Progenitor cell of endocrine pancreas (in vitro differentiated cells): ENCODE results near the gene DRC7. TPM values are rescaled to one million over a fixed set of nuclear protein-coding genes. Genes with fewer than 3 reads are reported as not detected.
A peak's percentile ranks its signal among the peaks of the same experiment; 100 is the strongest.

Source experiments
- DNase-seq: peaks from one replicate; pipeline ENCODE4 v3.0.0; 2021; ENCODE audit warnings: low spot score; ENCODE audit not compliant: unreplicated experiment
- H3K27ac Mint-ChIP-seq: 2 replicates; pipeline ENCODE4 v1.8.0; 2021; ENCODE audit warnings: mild to moderate bottlenecking, moderate library complexity, mixed read lengths
- H3K27me3 Mint-ChIP-seq: 2 replicates; pipeline ENCODE4 v1.8.0; 2021; ENCODE audit warnings: mixed read lengths
- H3K36me3 Mint-ChIP-seq: 2 replicates; pipeline ENCODE4 v1.8.0; 2022; ENCODE audit warnings: mixed read lengths; ENCODE audit not compliant: insufficient read depth
- H3K4me1 Mint-ChIP-seq: 2 replicates; pipeline ENCODE4 v1.8.0; 2021; ENCODE audit warnings: low read depth, mixed read lengths
- H3K4me3 Mint-ChIP-seq: 2 replicates; pipeline ENCODE4 v1.8.0; 2021; ENCODE audit warnings: low read depth, mild to moderate bottlenecking, moderate library complexity, mixed read lengths
- H3K9me3 Mint-ChIP-seq: 2 replicates; pipeline ENCODE4 v1.8.0; 2021; ENCODE audit warnings: low read depth, mixed read lengths
- CTCF ChIP-seq: fragments of 200-600 bp; sonication (generic); IDR thresholded peaks from one replicate; pipeline ENCODE4 v1.5.0; 2021; ENCODE audit warnings: antibody characterized with exemption, mild to moderate bottlenecking; ENCODE audit not compliant: unreplicated experiment
- total RNA-seq: library from RNA; stranded (reverse); gene quantifications from 2 replicates; pipeline ENCODE4 v1.2.1, GENCODE V29; 2021

Gene DRC7
- total RNA-seq, 1 donor from 2014 or later = 6.8 TPM

- peaks cover 7% of the 10 kb centered on the region for H3K27me3 Mint-ChIP-seq
- H3K36me3 Mint-ChIP-seq = no peaks in the 10 kb centered on the region
- TF ChIP-seq CTCF = no peak
- peaks cover 10% of the 10 kb centered on the region for H3K4me1 Mint-ChIP-seq
- DNase-seq = no peak
- H3K9me3 Mint-ChIP-seq = no peaks in the 10 kb centered on the region
- no peak overlapping the region for H3K4me3 Mint-ChIP-seq
- H3K27ac Mint-ChIP-seq = no peak overlapping the region
Observed at GRCh38 chr16:57675741-57676551, 18.7 kb upstream of the DRC7 start.

- Mint-ChIP-seq H3K9me3 (no peaks in the 10 kb centered on the region), H3K36me3 (no peaks in the 10 kb centered on the region), H3K4me3 (no peak overlapping the region), H3K4me1 (peaks cover 10% of the 10 kb centered on the region), H3K27me3 (peaks cover 7% of the 10 kb centered on the region), H3K27ac (no peak overlapping the region)
- no peak for DNase-seq
- TF ChIP-seq CTCF = no peak
Observed at GRCh38 chr16:57676553-57677085, 18.0 kb upstream of the DRC7 start.

- H3K4me1 Mint-ChIP-seq = peaks cover 11% of the 10 kb centered on the region
- H3K9me3 Mint-ChIP-seq = no peaks in the 10 kb centered on the region
- peaks cover 7% of the 10 kb centered on the region for H3K27me3 Mint-ChIP-seq
- DNase-seq = no peak
- H3K4me3 Mint-ChIP-seq = no peak overlapping the region
- H3K27ac Mint-ChIP-seq = no peak overlapping the region
- no peak for TF ChIP-seq CTCF
- H3K36me3 Mint-ChIP-seq = no peaks in the 10 kb centered on the region
Observed at GRCh38 chr16:57677622-57678369, 16.8 kb upstream of the DRC7 start.

- peaks cover 15% of the 10 kb centered on the region for H3K4me1 Mint-ChIP-seq
- H3K36me3 Mint-ChIP-seq = no peaks in the 10 kb centered on the region
- H3K9me3 Mint-ChIP-seq = no peaks in the 10 kb centered on the region
- H3K4me3 Mint-ChIP-seq = no peak overlapping the region
- DNase-seq = no peak
- H3K27ac Mint-ChIP-seq = no peak overlapping the region
- H3K27me3 Mint-ChIP-seq = peaks cover under 1% of the 10 kb centered on the region
- TF ChIP-seq CTCF = no peak
Observed at GRCh38 chr16:57679016-57679415, 15.6 kb upstream of the DRC7 start.

GRCh38 chr16:57679767-57680482, 14.7 kb upstream of the DRC7 start:
- H3K9me3 Mint-ChIP-seq = no peaks in the 10 kb centered on the region
- peaks cover 15% of the 10 kb centered on the region for H3K4me1 Mint-ChIP-seq
- no peak for TF ChIP-seq CTCF
- H3K27ac Mint-ChIP-seq = peak overlapping the region; percentile 60
- DNase-seq = no peak
- H3K4me3 Mint-ChIP-seq = no peak overlapping the region
- H3K36me3 Mint-ChIP-seq = no peaks in the 10 kb centered on the region
- H3K27me3 Mint-ChIP-seq = no peaks in the 10 kb centered on the region
